HL-60 (cell line): ENCODE measurements around the gene JAK1.

Experiments
- DNase-seq, 2 experiments: peaks; one replicate each; pipeline ENCODE4 v3.0.0-alpha.2; 2010 to 2020; ENCODE audit warnings: low read depth in 1 of 2, low spot score in 1 of 2
- H3K27ac ChIP-seq: fragments of 250-450 bp; sonication (Bioruptor Pico); replicated peaks from 2 replicates; pipeline ENCODE4 v1.5.1; 2020; ENCODE audit warnings: mild to moderate bottlenecking, moderate library complexity
- H3K27me3 ChIP-seq: fragments of 250-450 bp; sonication (Bioruptor Pico); 2 replicates; pipeline ENCODE4 v1.5.1; 2021; ENCODE audit warnings: mild to moderate bottlenecking, moderate library complexity; ENCODE audit not compliant: insufficient read depth, poor library complexity, severe bottlenecking
- H3K4me3 ChIP-seq: replicated peaks from 2 replicates; pipeline ENCODE4 v1.5.1; 2011; ENCODE audit warnings: mild to moderate bottlenecking, control low read depth, low read length; ENCODE audit not compliant: insufficient read depth
- CTCF ChIP-seq: IDR thresholded peaks from one replicate; pipeline ENCODE4 v1.5.1; 2011; ENCODE audit warnings: low read length, control low read depth, inconsistent platforms; ENCODE audit not compliant: insufficient read depth
- GABPA ChIP-seq: IDR thresholded peaks from 2 replicates; pipeline ENCODE4 v1.6.1; 2012; ENCODE audit warnings: low read depth
- POLR2AphosphoS5 ChIP-seq: IDR thresholded peaks from 2 replicates; pipeline ENCODE4 v1.6.1; 2012; ENCODE audit warnings: low read depth
- REST ChIP-seq: IDR thresholded peaks from 2 replicates; pipeline ENCODE4 v1.6.1; 2012; ENCODE audit warnings: low read depth; ENCODE audit not compliant: insufficient replicate concordance
- SPI1 ChIP-seq: IDR thresholded peaks from 2 replicates; pipeline ENCODE4 v1.6.1; 2012; ENCODE audit warnings: low read depth, mild to moderate bottlenecking, borderline replicate concordance

JAK1 gene

GRCh38 chr1:64873576-64873975, 92.8 kb downstream of the JAK1 start:
- no peak overlapping the region for H3K27ac ChIP-seq

GRCh38 chr1:64872067-64872466, 94.3 kb downstream of the JAK1 start:
- Histone ChIP-seq H3K4me3 (no peak overlapping the region), H3K27ac (no peak overlapping the region), H3K27me3 (no peaks in the 10 kb centered on the region)
- DNase-seq = no peak
- TF ChIP-seq REST = no peak
- no peak for TF ChIP-seq POLR2AphosphoS5
- TF ChIP-seq GABPA = no peak
- no peak for TF ChIP-seq SPI1
- TF ChIP-seq CTCF = no peak

More at GRCh38 chr1:64873576-64873975, 92.8 kb downstream of the JAK1 start:
- H3K4me3 ChIP-seq = no peak overlapping the region
- H3K27me3 ChIP-seq = no peaks in the 10 kb centered on the region
- no peak for DNase-seq
- TF ChIP-seq REST (no peak), CTCF (no peak), POLR2AphosphoS5 (no peak)

GRCh38 chr1:64871256-64871655, 95.1 kb downstream of the JAK1 start:
- H3K27me3 ChIP-seq = no peaks in the 10 kb centered on the region
- no peak overlapping the region for H3K4me3 ChIP-seq
- no peak overlapping the region for H3K27ac ChIP-seq
- TF ChIP-seq REST = no peak
- TF ChIP-seq SPI1 = no peak
- TF ChIP-seq POLR2AphosphoS5 = no peak
- no peak for TF ChIP-seq CTCF
- TF ChIP-seq GABPA = no peak
- DNase-seq = no peak
